Liver (tissue), 9 donors: ENCODE measurements around the gene HES5. TPM values are rescaled to one million over a fixed set of nuclear protein-coding genes. Genes with fewer than 3 reads are reported as not detected.

Experiments
- DNase-seq: peaks from one replicate; pipeline ENCODE4 v3.0.0-alpha.2; 2017; ENCODE audit warnings: low spot score
- H3K27ac ChIP-seq, 2 donors: one replicate each; pipeline ENCODE4 v1.7.0; 2013; ENCODE audit warnings: inconsistent platforms in 2 of 2, low read length in 2 of 2, control low read depth in 1 of 2, low read depth in 1 of 2, mild to moderate bottlenecking in 1 of 2
- H3K27me3 ChIP-seq, 4 donors: one replicate each; pipeline versions ENCODE4 v1.6.1 to v1.7.0; 2013; ENCODE audit warnings: low read length in 3 of 4, inconsistent platforms in 1 of 4, mild to moderate bottlenecking in 1 of 4, moderate library complexity in 1 of 4; ENCODE audit not compliant: control insufficient read depth in 4 of 4, insufficient read depth in 4 of 4
- H3K36me3 ChIP-seq, 4 donors: one replicate each; pipeline versions ENCODE4 v1.6.1 to v1.7.0; 2013; ENCODE audit warnings: low read length in 3 of 4, mild to moderate bottlenecking in 3 of 4, low read depth in 1 of 4, moderate library complexity in 1 of 4; ENCODE audit not compliant: control insufficient read depth in 4 of 4, insufficient read depth in 3 of 4
- H3K4me1 ChIP-seq, 4 donors: one replicate each; pipeline versions ENCODE4 v1.6.1 to v1.7.0; 2013; ENCODE audit warnings: low read length in 3 of 4, mild to moderate bottlenecking in 3 of 4, moderate library complexity in 1 of 4; ENCODE audit not compliant: control insufficient read depth in 4 of 4, insufficient read depth in 4 of 4
- H3K4me3 ChIP-seq, 3 donors: one replicate each; pipeline versions ENCODE4 v1.6.1 to v1.7.0; 2013; ENCODE audit warnings: low read length in 3 of 3, control low read depth in 1 of 3, low read depth in 1 of 3, mild to moderate bottlenecking in 1 of 3
- H3K9ac ChIP-seq, 2 donors: one replicate each; pipeline ENCODE4 v1.7.0; 2013; ENCODE audit warnings: low read length in 2 of 2, mild to moderate bottlenecking in 2 of 2, moderate library complexity in 2 of 2, control low read depth in 1 of 2, low read depth in 1 of 2
- H3K9me3 ChIP-seq, 4 donors: one replicate each; pipeline versions ENCODE4 v1.6.1 to v1.7.0; 2013; ENCODE audit warnings: low read length in 3 of 4; ENCODE audit not compliant: control insufficient read depth in 4 of 4
- CTCF ChIP-seq: fragments of 150-350 bp; IDR thresholded peaks from 2 replicates; pipeline ENCODE4 v1.5.1; 2017; ENCODE audit warnings: improper control_type of control experiment, low read depth, low read length; ENCODE audit not compliant: missing input control
- EGR1 ChIP-seq, 2 donors: IDR thresholded peaks; 2 replicates each; pipeline ENCODE4 v1.6.1; 2016 to 2018; ENCODE audit warnings: antibody characterized with exemption in 2 of 2, low read depth in 2 of 2
- FOXA1 ChIP-seq: IDR thresholded peaks from 2 replicates; pipeline ENCODE4 v1.6.1; 2016; ENCODE audit warnings: antibody characterized with exemption
- FOXA2 ChIP-seq: IDR thresholded peaks from 2 replicates; pipeline ENCODE4 v1.6.1; 2016; ENCODE audit warnings: antibody characterized with exemption
- GABPA ChIP-seq, 2 donors: IDR thresholded peaks in 1 of 2; conservative IDR thresholded peaks in 1 of 2; 2 replicates each; pipeline ENCODE4 v1.6.1; 2016; ENCODE audit warnings: antibody characterized with exemption in 2 of 2, mild to moderate bottlenecking in 1 of 2, moderate library complexity in 1 of 2
- HNF4A ChIP-seq, 2 donors: conservative IDR thresholded peaks; 2 replicates each; pipeline ENCODE4 v1.6.1; 2016; ENCODE audit warnings: antibody characterized with exemption in 2 of 2, mild to moderate bottlenecking in 2 of 2
- HNF4G ChIP-seq: IDR thresholded peaks from 2 replicates; pipeline ENCODE4 v1.6.1; 2016; ENCODE audit warnings: antibody characterized with exemption
- JUND ChIP-seq, 2 donors: IDR thresholded peaks; 2 replicates each; pipeline ENCODE4 v1.6.1; 2016; ENCODE audit warnings: antibody characterized with exemption in 2 of 2
- MAX ChIP-seq: IDR thresholded peaks from 2 replicates; pipeline ENCODE4 v1.6.1; 2016; ENCODE audit warnings: antibody characterized with exemption
- NR2F2 ChIP-seq: IDR thresholded peaks from 2 replicates; pipeline ENCODE4 v1.6.1; 2016; ENCODE audit warnings: antibody characterized with exemption
- RAD21 ChIP-seq, 2 donors: IDR thresholded peaks; 2 replicates each; pipeline ENCODE4 v1.6.1; 2016; ENCODE audit warnings: antibody characterized with exemption in 2 of 2, mild to moderate bottlenecking in 2 of 2
- REST ChIP-seq: IDR thresholded peaks from 2 replicates; pipeline ENCODE4 v1.6.1; 2016; ENCODE audit warnings: antibody characterized with exemption, mild to moderate bottlenecking
- RXRA ChIP-seq, 2 donors: IDR thresholded peaks; 2 replicates each; pipeline ENCODE4 v1.6.1; 2017 to 2018; ENCODE audit warnings: antibody characterized with exemption in 2 of 2, mild to moderate bottlenecking in 1 of 2
- SP1 ChIP-seq: IDR thresholded peaks from 2 replicates; pipeline ENCODE4 v1.6.1; 2018; ENCODE audit warnings: antibody characterized with exemption, mild to moderate bottlenecking
- TAF1 ChIP-seq: conservative IDR thresholded peaks from 2 replicates; pipeline ENCODE4 v1.6.1; 2016; ENCODE audit warnings: antibody characterized with exemption, mild to moderate bottlenecking
- YY1 ChIP-seq: IDR thresholded peaks from 2 replicates; pipeline ENCODE4 v1.6.1; 2016; ENCODE audit warnings: antibody characterized with exemption, mild to moderate bottlenecking
- ZBTB33 ChIP-seq: IDR thresholded peaks from 2 replicates; pipeline ENCODE4 v1.6.1; 2016; ENCODE audit warnings: antibody characterized with exemption
- WGBS: extraction: QIAGEN DNeasy Blood & Tissue Kit; methylation state at CpG from one replicate; pipeline ENCODE4 v1.1.7; 2013; 5-methylcytosine and 5-hydroxymethylcytosine counted together
- polyA plus RNA-seq, 2 donors: library from polyadenylated mRNA; stranded (reverse) in 1 of 2; unstranded in 1 of 2; fragments of 200-250 nt in 1 of 2; fragments of >200 nt in 1 of 2; fragmentation: Nextera tagmentation in 1 of 2; extraction: Ambion mirVana in 1 of 2; gene quantifications; one replicate each; pipeline versions ENCODE4 v1.2.1 to v1.2.3, GENCODE V29; 2013 to 2015
- total RNA-seq, 2 donors: library from RNA; depleted of rRNA; stranded (reverse); fragments of >200 nt; gene quantifications; one replicate each; pipeline ENCODE4 v1.2.3, GENCODE V29; 2014
- TF ChIP-seq, protein P1 (sequence below): IDR thresholded peaks from 2 replicates; pipeline ENCODE4 v1.6.1; 2016; ENCODE audit warnings: antibody characterized with exemption
- donor health status: healthy.
- donor health status: healthy.
- donor health status: healthy.
- donor health status: healthy.
- donor health status: healthy.

Gene HES5
- total and polyA plus RNA-seq, 4 donors: 0.08 to 0.93 TPM; not detected in 2

- no peaks in the 10 kb centered on the region for H3K9me3 ChIP-seq
- H3K36me3 ChIP-seq: no peaks in the 10 kb centered on the region
- TF ChIP-seq NR2F2 (no peak), FOXA1 (no peak), GABPA (IDR thresholded peaks at IDR 0.05 in 1 of 2, conservative IDR thresholded peaks at IDR 0.05 in 1 of 2) (no peak), YY1 (no peak), CTCF (no peak), FOXA2 (no peak), MAX (no peak), ZBTB33 (no peak), TAF1 (no peak), HNF4A (conservative IDR thresholded peaks at IDR 0.05) (no peak), RXRA (IDR thresholded peaks at IDR 0.05) (no peak), JUND (IDR thresholded peaks at IDR 0.05) (no peak), SP1 (no peak)
- TF ChIP-seq, protein P1, sequence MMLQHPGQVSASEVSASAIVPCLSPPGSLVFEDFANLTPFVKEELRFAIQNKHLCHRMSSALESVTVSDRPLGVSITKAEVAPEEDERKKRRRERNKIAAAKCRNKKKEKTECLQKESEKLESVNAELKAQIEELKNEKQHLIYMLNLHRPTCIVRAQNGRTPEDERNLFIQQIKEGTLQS: no peak
- H3K27me3 ChIP-seq: no peaks in the 10 kb centered on the region
- no peak overlapping the region for H3K9ac ChIP-seq
- peaks cover 0 to 5% (median 0%) of the 10 kb centered on the region in 4 donors for H3K4me1 ChIP-seq
- 72% methylated on average over 7 of the region's 7 CpGs for WGBS
- no peak for DNase-seq
- H3K27ac ChIP-seq: no peak overlapping the region
- H3K4me3 ChIP-seq: no peak overlapping the region
Measured at GRCh38 chr1:2501820-2502119, 28.3 kb downstream of the HES5 start.

- Histone ChIP-seq H3K27ac (no peak overlapping the region), H3K27me3 (no peaks in the 10 kb centered on the region), H3K9me3 (no peaks in the 10 kb centered on the region), H3K4me3 (no peak overlapping the region), H3K4me1 (no peaks in the 10 kb centered on the region), H3K9ac (no peak overlapping the region), H3K36me3 (no peaks in the 10 kb centered on the region)
- DNase-seq: no peak
- WGBS: 78% methylated on average over 28 of the region's 28 CpGs
- TF ChIP-seq YY1: no peak
- TF ChIP-seq RAD21 (IDR thresholded peaks at IDR 0.05): no peak
- TF ChIP-seq FOXA2: no peak
- TF ChIP-seq REST: no peak
- no peak for TF ChIP-seq RXRA (IDR thresholded peaks at IDR 0.05)
- no peak for TF ChIP-seq HNF4G
- no peak for TF ChIP-seq FOXA1
- TF ChIP-seq NR2F2: no peak
- no peak for TF ChIP-seq TAF1
- no peak for TF ChIP-seq MAX
- TF ChIP-seq GABPA (IDR thresholded peaks at IDR 0.05 in 1 of 2, conservative IDR thresholded peaks at IDR 0.05 in 1 of 2): no peak
- no peak for TF ChIP-seq EGR1 (IDR thresholded peaks at IDR 0.05; ENCODE audit: low read depth in 2 of 2)
- no peak for TF ChIP-seq SP1
- TF ChIP-seq, protein P1: no peak
Measured at GRCh38 chr1:2501041-2501819, 28.8 kb downstream of the HES5 start.
